Liver (tissue), 3 donors: Measurements from ENCODE around the gene ARTN.

Source experiments
- CTCF ChIP-seq: fragments of 150-350 bp; IDR thresholded peaks from 2 replicates; pipeline ENCODE4 v1.5.1; 2017; ENCODE audit warnings: improper control_type of control experiment, low read depth, low read length; ENCODE audit not compliant: missing input control
- FOXA2 ChIP-seq: IDR thresholded peaks from 2 replicates; pipeline ENCODE4 v1.6.1; 2016; ENCODE audit warnings: antibody characterized with exemption
- HNF4A ChIP-seq, 2 donors: conservative IDR thresholded peaks; 2 replicates each; pipeline ENCODE4 v1.6.1; 2016; ENCODE audit warnings: antibody characterized with exemption in 2 of 2, mild to moderate bottlenecking in 2 of 2
- MAX ChIP-seq: IDR thresholded peaks from 2 replicates; pipeline ENCODE4 v1.6.1; 2016; ENCODE audit warnings: antibody characterized with exemption
- RAD21 ChIP-seq, 2 donors: IDR thresholded peaks; 2 replicates each; pipeline ENCODE4 v1.6.1; 2016; ENCODE audit warnings: antibody characterized with exemption in 2 of 2, mild to moderate bottlenecking in 2 of 2
- REST ChIP-seq: IDR thresholded peaks from 2 replicates; pipeline ENCODE4 v1.6.1; 2016; ENCODE audit warnings: antibody characterized with exemption, mild to moderate bottlenecking
- RXRA ChIP-seq, 2 donors: IDR thresholded peaks; 2 replicates each; pipeline ENCODE4 v1.6.1; 2017 to 2018; ENCODE audit warnings: antibody characterized with exemption in 2 of 2, mild to moderate bottlenecking in 1 of 2
- TAF1 ChIP-seq: conservative IDR thresholded peaks from 2 replicates; pipeline ENCODE4 v1.6.1; 2016; ENCODE audit warnings: antibody characterized with exemption, mild to moderate bottlenecking
- YY1 ChIP-seq: IDR thresholded peaks from 2 replicates; pipeline ENCODE4 v1.6.1; 2016; ENCODE audit warnings: antibody characterized with exemption, mild to moderate bottlenecking
- ZBTB33 ChIP-seq: IDR thresholded peaks from 2 replicates; pipeline ENCODE4 v1.6.1; 2016; ENCODE audit warnings: antibody characterized with exemption
- donor health status: healthy.
- donor health status: healthy.

- TF ChIP-seq ZBTB33 (no peak), CTCF (no peak), REST (no peak), RAD21 (IDR thresholded peaks at IDR 0.05) (no peak), YY1 (no peak), MAX (no peak), RXRA (IDR thresholded peaks at IDR 0.05) (no peak), TAF1 (no peak), FOXA2 (no peak), HNF4A (conservative IDR thresholded peaks at IDR 0.05) (no peak)
Measured at GRCh38 chr1:43977376-43978263, 44.0 kb downstream of the ARTN start.
